ENCODE results near the gene MOCS3.
A peak's percentile ranks its signal among the peaks of the same experiment; 100 is the strongest.

The MOCS3 gene

GRCh38 chr20:50918403-50918802 is 40.2 kb upstream of the MOCS3 start:
- Histone ChIP-seq H3K4ac (ENCODE audit: low read depth in 1 of 2, low read length in 2 of 2) (no peak overlapping the region), H3K4me3 (ENCODE audit: insufficient read depth in 1 of 2, low read depth in 1 of 2, low read length in 2 of 2) (no peak overlapping the region), H3K18ac (ENCODE audit: low read depth in 1 of 2, low read length in 2 of 2) (no peak overlapping the region), H2BK5ac (ENCODE audit: low read depth, low read length, poor library complexity, severe bottlenecking) (no peak overlapping the region), H3K9ac (ENCODE audit: low read length) (peak overlapping the region; percentile 59), H3K23ac (ENCODE audit: low read length in 2 of 2) (no peak overlapping the region), H2BK15ac (ENCODE audit: low read depth, poor library complexity, severe bottlenecking) (no peak overlapping the region), H3K27me3 (ENCODE audit: control insufficient read depth in 1 of 2, insufficient read depth in 1 of 2, low read length in 2 of 2) (no peaks in the 10 kb centered on the region), H4K91ac (ENCODE audit: low read length) (no peak overlapping the region), H3K36me3 (ENCODE audit: control insufficient read depth in 1 of 2, insufficient read depth in 2 of 2, low read depth in 1 of 2, low read length in 2 of 2) (peaks cover under 1 to 7% of the 10 kb centered on the region in 2 experiments), H3K27ac (ENCODE audit: low read length, poor library complexity, severe bottlenecking) (no peak overlapping the region), H2AFZ (ENCODE audit: low read depth, low read length) (no peak overlapping the region), H3K79me1 (replicated peaks; ENCODE audit: low read length, poor library complexity, severe bottlenecking) (no peaks in the 10 kb centered on the region), H2AK5ac (ENCODE audit: low read length, severe bottlenecking) (no peak overlapping the region), H3K4me2 (ENCODE audit: low read length, poor library complexity, severe bottlenecking) (no peak overlapping the region), H4K8ac (ENCODE audit: low read length) (no peak overlapping the region), H3K4me1 (ENCODE audit: control insufficient read depth, insufficient read depth, low read depth, low read length) (peaks cover 13% of the 10 kb centered on the region), H3K9me3 (ENCODE audit: control insufficient read depth, low read length) (no peaks in the 10 kb centered on the region), H2BK120ac (ENCODE audit: low read depth, low read length) (no peak overlapping the region), H3K14ac (ENCODE audit: low read length in 2 of 2) (no peak overlapping the region), H2BK12ac (ENCODE audit: low read length in 2 of 2) (no peak overlapping the region)
- 89% methylated on average over 2 of the region's 3 CpGs for WGBS
- no peak for DNase-seq

GRCh38 chr20:50919567-50919966 is 39.1 kb upstream of the MOCS3 start:
- Histone ChIP-seq H2BK15ac (ENCODE audit: low read depth, poor library complexity, severe bottlenecking) (no peak overlapping the region), H3K9me3 (ENCODE audit: control insufficient read depth, low read length) (no peaks in the 10 kb centered on the region), H3K4ac (ENCODE audit: low read depth in 1 of 2, low read length in 2 of 2) (no peak overlapping the region), H3K4me1 (ENCODE audit: control insufficient read depth, insufficient read depth, low read depth, low read length) (peaks cover 11% of the 10 kb centered on the region), H3K27me3 (ENCODE audit: control insufficient read depth in 1 of 2, insufficient read depth in 1 of 2, low read length in 2 of 2) (no peaks in the 10 kb centered on the region), H3K27ac (ENCODE audit: low read length, poor library complexity, severe bottlenecking) (no peak overlapping the region), H2AFZ (ENCODE audit: low read depth, low read length) (no peak overlapping the region), H2BK5ac (ENCODE audit: low read depth, low read length, poor library complexity, severe bottlenecking) (no peak overlapping the region), H3K79me1 (replicated peaks; ENCODE audit: low read length, poor library complexity, severe bottlenecking) (no peaks in the 10 kb centered on the region), H4K91ac (ENCODE audit: low read length) (no peak overlapping the region), H2BK12ac (ENCODE audit: low read length in 2 of 2) (no peak overlapping the region), H3K23ac (ENCODE audit: low read length in 2 of 2) (no peak overlapping the region), H2BK120ac (ENCODE audit: low read depth, low read length) (no peak overlapping the region), H4K8ac (ENCODE audit: low read length) (no peak overlapping the region), H3K14ac (ENCODE audit: low read length in 2 of 2) (no peak overlapping the region), H3K9ac (ENCODE audit: low read length) (no peak overlapping the region), H3K18ac (ENCODE audit: low read depth in 1 of 2, low read length in 2 of 2) (no peak overlapping the region), H2AK5ac (ENCODE audit: low read length, severe bottlenecking) (no peak overlapping the region), H3K4me2 (ENCODE audit: low read length, poor library complexity, severe bottlenecking) (no peak overlapping the region), H3K4me3 (ENCODE audit: insufficient read depth in 1 of 2, low read depth in 1 of 2, low read length in 2 of 2) (no peak overlapping the region), H3K36me3 (ENCODE audit: control insufficient read depth in 1 of 2, insufficient read depth in 2 of 2, low read depth in 1 of 2, low read length in 2 of 2) (peaks cover 6 to 7% of the 10 kb centered on the region in 2 experiments)
- WGBS: 82% methylated on average over 6 of the region's 6 CpGs
- peak; percentile 74 for DNase-seq

DNA sequence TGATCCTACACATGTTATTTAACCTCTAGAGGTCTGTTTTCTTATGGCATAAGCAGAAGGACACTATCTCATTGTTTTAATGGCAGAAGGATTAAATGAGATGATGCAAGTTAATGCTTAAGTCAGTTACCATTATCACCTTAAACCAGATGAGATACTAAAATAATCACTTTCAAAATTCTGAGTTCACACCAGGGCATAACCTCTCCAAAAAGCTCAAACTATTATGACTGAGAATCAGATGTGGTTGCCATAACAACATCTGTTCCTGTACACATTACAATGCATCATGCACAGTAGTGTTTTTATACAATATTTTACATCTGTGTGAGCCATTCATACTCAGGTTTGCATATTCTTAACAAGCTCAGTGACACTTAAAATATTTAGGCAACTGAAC is 37.6 kb upstream of the MOCS3 start:
- no peak overlapping the region for H2AK5ac ChIP-seq (ENCODE audit: low read length, severe bottlenecking)
- no peak overlapping the region for H3K4ac ChIP-seq (ENCODE audit: low read depth in 1 of 2, low read length in 2 of 2)
- no peaks in the 10 kb centered on the region for H3K9me3 ChIP-seq (ENCODE audit: control insufficient read depth, low read length)
- H3K23ac ChIP-seq (ENCODE audit: low read length in 2 of 2): no peak overlapping the region
- no peak overlapping the region for H3K14ac ChIP-seq (ENCODE audit: low read length in 2 of 2)
- no peak for DNase-seq
- H2BK5ac ChIP-seq (ENCODE audit: low read depth, low read length, poor library complexity, severe bottlenecking): no peak overlapping the region
- H3K27me3 ChIP-seq (ENCODE audit: control insufficient read depth in 1 of 2, insufficient read depth in 1 of 2, low read length in 2 of 2): no peaks in the 10 kb centered on the region
- no peak overlapping the region for H4K91ac ChIP-seq (ENCODE audit: low read length)
- peaks cover 9 to 18% of the 10 kb centered on the region in 2 experiments for H3K36me3 ChIP-seq (ENCODE audit: control insufficient read depth in 1 of 2, insufficient read depth in 2 of 2, low read depth in 1 of 2, low read length in 2 of 2)
- H2BK12ac ChIP-seq (ENCODE audit: low read length in 2 of 2): no peak overlapping the region
- no peak overlapping the region for H3K27ac ChIP-seq (ENCODE audit: low read length, poor library complexity, severe bottlenecking)
- no peak overlapping the region for H2BK15ac ChIP-seq (ENCODE audit: low read depth, poor library complexity, severe bottlenecking)
- H2BK120ac ChIP-seq (ENCODE audit: low read depth, low read length): no peak overlapping the region
- H3K18ac ChIP-seq (ENCODE audit: low read depth in 1 of 2, low read length in 2 of 2): no peak overlapping the region
- peaks cover 15% of the 10 kb centered on the region for H3K4me1 ChIP-seq (ENCODE audit: control insufficient read depth, insufficient read depth, low read depth, low read length)
- H3K4me2 ChIP-seq (ENCODE audit: low read length, poor library complexity, severe bottlenecking): no peak overlapping the region
- H4K8ac ChIP-seq (ENCODE audit: low read length): no peak overlapping the region
- H3K79me1 ChIP-seq (replicated peaks; ENCODE audit: low read length, poor library complexity, severe bottlenecking): no peaks in the 10 kb centered on the region
- no peak overlapping the region for H3K4me3 ChIP-seq (ENCODE audit: insufficient read depth in 1 of 2, low read depth in 1 of 2, low read length in 2 of 2)
- H3K9ac ChIP-seq (ENCODE audit: low read length): peak overlapping the region; percentile 59
- no peak overlapping the region for H2AFZ ChIP-seq (ENCODE audit: low read depth, low read length)

DNA sequence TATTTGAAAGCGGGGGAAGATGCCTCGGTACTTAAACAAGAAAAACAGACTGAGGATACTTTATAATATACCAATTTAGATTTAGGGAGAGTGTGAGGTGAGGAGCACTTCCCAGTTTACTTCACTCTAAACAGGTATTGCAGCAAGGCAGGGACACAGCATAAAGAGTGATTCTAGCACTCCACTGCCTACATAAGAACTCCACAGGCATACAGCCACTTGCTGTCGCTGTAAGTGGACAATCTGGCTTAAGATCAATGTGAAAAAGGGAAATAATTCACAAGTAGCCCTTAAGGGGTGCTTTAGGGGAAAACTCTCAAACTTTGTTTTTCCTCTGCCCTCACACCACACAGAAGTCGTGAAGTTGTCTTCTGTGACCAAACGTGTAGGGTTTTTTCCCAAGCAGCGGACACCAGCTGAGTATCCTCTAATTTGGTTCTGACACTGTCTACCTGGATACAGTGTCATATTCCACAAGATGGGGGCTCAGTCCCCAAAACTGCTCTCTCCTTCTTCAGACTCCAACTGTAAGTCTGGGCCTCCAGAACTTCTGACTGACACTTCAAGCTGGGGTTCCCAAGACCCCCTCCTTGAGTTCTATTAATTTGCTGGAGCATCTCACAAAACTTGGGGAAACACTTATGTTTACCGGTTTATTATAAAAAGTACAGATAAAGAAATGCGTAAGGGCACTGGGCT is 36.7 kb upstream of the MOCS3 start:
- H3K23ac ChIP-seq (ENCODE audit: low read length in 2 of 2): no peak overlapping the region
- H3K79me1 ChIP-seq (replicated peaks; ENCODE audit: low read length, poor library complexity, severe bottlenecking): no peaks in the 10 kb centered on the region
- WGBS: 90% methylated on average over 6 of the region's 8 CpGs

More for the DNA sequence above, 36.7 kb upstream of the MOCS3 start:
- H3K9ac ChIP-seq (ENCODE audit: low read length): peak overlapping the region; percentile 59
- H2BK120ac ChIP-seq (ENCODE audit: low read depth, low read length): no peak overlapping the region
- H3K36me3 ChIP-seq (ENCODE audit: control insufficient read depth in 1 of 2, insufficient read depth in 2 of 2, low read depth in 1 of 2, low read length in 2 of 2): peaks cover 9 to 20% of the 10 kb centered on the region in 2 experiments
- no peak overlapping the region for H2AK5ac ChIP-seq (ENCODE audit: low read length, severe bottlenecking)
- no peak overlapping the region for H3K18ac ChIP-seq (ENCODE audit: low read depth in 1 of 2, low read length in 2 of 2)
- H2BK15ac ChIP-seq (ENCODE audit: low read depth, poor library complexity, severe bottlenecking): no peak overlapping the region
- H3K4me3 ChIP-seq (ENCODE audit: insufficient read depth in 1 of 2, low read depth in 1 of 2, low read length in 2 of 2): no peak overlapping the region
- DNase-seq: no peak
- H2AFZ ChIP-seq (ENCODE audit: low read depth, low read length): no peak overlapping the region
- H3K4ac ChIP-seq (ENCODE audit: low read depth in 1 of 2, low read length in 2 of 2): no peak overlapping the region
- H3K4me2 ChIP-seq (ENCODE audit: low read length, poor library complexity, severe bottlenecking): no peak overlapping the region
- H3K27me3 ChIP-seq (ENCODE audit: control insufficient read depth in 1 of 2, insufficient read depth in 1 of 2, low read length in 2 of 2): no peaks in the 10 kb centered on the region
- H3K9me3 ChIP-seq (ENCODE audit: control insufficient read depth, low read length): no peaks in the 10 kb centered on the region
- H2BK5ac ChIP-seq (ENCODE audit: low read depth, low read length, poor library complexity, severe bottlenecking): no peak overlapping the region
- H3K4me1 ChIP-seq (ENCODE audit: control insufficient read depth, insufficient read depth, low read depth, low read length): peaks cover 15% of the 10 kb centered on the region
- no peak overlapping the region for H4K91ac ChIP-seq (ENCODE audit: low read length)
- no peak overlapping the region for H3K14ac ChIP-seq (ENCODE audit: low read length in 2 of 2)
- H2BK12ac ChIP-seq (ENCODE audit: low read length in 2 of 2): no peak overlapping the region
- H3K27ac ChIP-seq (ENCODE audit: low read length, poor library complexity, severe bottlenecking): no peak overlapping the region
- no peak overlapping the region for H4K8ac ChIP-seq (ENCODE audit: low read length)

Measured in mesenchymal stem cell (in vitro differentiated cells and primary cell).